ENCODE data around the gene SMAD6.

DNA sequence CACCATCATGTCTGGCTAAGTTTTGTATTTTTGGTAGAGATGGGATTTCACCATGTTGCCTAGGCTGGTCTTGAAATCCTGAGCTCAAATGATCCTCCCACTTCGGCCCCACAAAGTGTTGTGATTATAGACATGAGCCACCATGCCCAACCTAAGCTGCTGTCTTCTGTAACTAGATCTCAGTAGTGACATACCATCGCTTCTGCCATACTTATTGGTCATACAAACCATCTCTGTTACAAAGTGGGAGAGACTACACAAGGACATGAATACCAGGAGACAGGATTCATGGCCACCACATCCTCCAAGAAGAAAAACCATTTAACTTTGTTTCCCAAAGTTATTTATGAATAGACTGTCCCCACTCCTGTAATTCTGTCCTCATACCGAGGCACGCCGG, 81.3 kb downstream of the SMAD6 start:
- TF ChIP-seq POLR2AphosphoS5 (IDR thresholded peaks at IDR 0.05; ENCODE audit: low read depth, low read length), result no peak
- no peak for TF ChIP-seq TAF1 (IDR thresholded peaks at IDR 0.05; ENCODE audit: borderline replicate concordance, insufficient read depth, low read length)
- TF ChIP-seq, protein P1, sequence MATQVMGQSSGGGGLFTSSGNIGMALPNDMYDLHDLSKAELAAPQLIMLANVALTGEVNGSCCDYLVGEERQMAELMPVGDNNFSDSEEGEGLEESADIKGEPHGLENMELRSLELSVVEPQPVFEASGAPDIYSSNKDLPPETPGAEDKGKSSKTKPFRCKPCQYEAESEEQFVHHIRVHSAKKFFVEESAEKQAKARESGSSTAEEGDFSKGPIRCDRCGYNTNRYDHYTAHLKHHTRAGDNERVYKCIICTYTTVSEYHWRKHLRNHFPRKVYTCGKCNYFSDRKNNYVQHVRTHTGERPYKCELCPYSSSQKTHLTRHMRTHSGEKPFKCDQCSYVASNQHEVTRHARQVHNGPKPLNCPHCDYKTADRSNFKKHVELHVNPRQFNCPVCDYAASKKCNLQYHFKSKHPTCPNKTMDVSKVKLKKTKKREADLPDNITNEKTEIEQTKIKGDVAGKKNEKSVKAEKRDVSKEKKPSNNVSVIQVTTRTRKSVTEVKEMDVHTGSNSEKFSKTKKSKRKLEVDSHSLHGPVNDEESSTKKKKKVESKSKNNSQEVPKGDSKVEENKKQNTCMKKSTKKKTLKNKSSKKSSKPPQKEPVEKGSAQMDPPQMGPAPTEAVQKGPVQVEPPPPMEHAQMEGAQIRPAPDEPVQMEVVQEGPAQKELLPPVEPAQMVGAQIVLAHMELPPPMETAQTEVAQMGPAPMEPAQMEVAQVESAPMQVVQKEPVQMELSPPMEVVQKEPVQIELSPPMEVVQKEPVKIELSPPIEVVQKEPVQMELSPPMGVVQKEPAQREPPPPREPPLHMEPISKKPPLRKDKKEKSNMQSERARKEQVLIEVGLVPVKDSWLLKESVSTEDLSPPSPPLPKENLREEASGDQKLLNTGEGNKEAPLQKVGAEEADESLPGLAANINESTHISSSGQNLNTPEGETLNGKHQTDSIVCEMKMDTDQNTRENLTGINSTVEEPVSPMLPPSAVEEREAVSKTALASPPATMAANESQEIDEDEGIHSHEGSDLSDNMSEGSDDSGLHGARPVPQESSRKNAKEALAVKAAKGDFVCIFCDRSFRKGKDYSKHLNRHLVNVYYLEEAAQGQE (IDR thresholded peaks at IDR 0.05; ENCODE audit: insufficient read depth in 1 of 2, low read depth in 2 of 2, low read length in 2 of 2), result no peak

Data from PFSK-1 (cell line).